Osteocyte (in vitro differentiated cells): ENCODE results near the gene PDIA5. TPM values are rescaled to one million over a fixed set of nuclear protein-coding genes. Genes with fewer than 3 reads are reported as not detected.

Source experiments
- DNase-seq: peaks from one replicate; pipeline ENCODE4 v3.0.0; 2021; ENCODE audit warnings: mixed read lengths; ENCODE audit not compliant: unreplicated experiment; ENCODE audit errors: extremely low spot score
- H3K27ac Mint-ChIP-seq: one replicate; pipeline ENCODE4 v1.8.0; 2021; ENCODE audit warnings: mild to moderate bottlenecking, mixed read lengths; ENCODE audit not compliant: unreplicated experiment
- H3K27me3 Mint-ChIP-seq: one replicate; pipeline ENCODE4 v1.8.0; 2021; ENCODE audit warnings: mixed read lengths; ENCODE audit not compliant: unreplicated experiment
- H3K36me3 Mint-ChIP-seq: one replicate; pipeline ENCODE4 v1.8.0; 2021; ENCODE audit warnings: mixed read lengths; ENCODE audit not compliant: unreplicated experiment
- H3K4me1 Mint-ChIP-seq: one replicate; pipeline ENCODE4 v1.8.0; 2021; ENCODE audit warnings: mixed read lengths; ENCODE audit not compliant: unreplicated experiment
- H3K4me3 Mint-ChIP-seq: one replicate; pipeline ENCODE4 v1.8.0; 2021; ENCODE audit warnings: mild to moderate bottlenecking, moderate library complexity, mixed read lengths; ENCODE audit not compliant: unreplicated experiment
- H3K9me3 Mint-ChIP-seq: one replicate; pipeline ENCODE4 v1.8.0; 2021; ENCODE audit warnings: mixed read lengths; ENCODE audit not compliant: unreplicated experiment
- total RNA-seq: library from RNA; stranded (reverse); gene quantifications from 2 replicates; pipeline ENCODE4 v1.2.1, GENCODE V29; 2021
- TF ChIP-seq, protein P1 (sequence below): fragments of 200-600 bp; sonication (generic); IDR thresholded peaks from 2 replicates; pipeline ENCODE4 v1.5.0; 2021; ENCODE audit warnings: antibody characterized with exemption, mild to moderate bottlenecking, moderate library complexity

Gene PDIA5
- total RNA-seq, 1 donor from 2014 or later: 35.5 TPM

DNA sequence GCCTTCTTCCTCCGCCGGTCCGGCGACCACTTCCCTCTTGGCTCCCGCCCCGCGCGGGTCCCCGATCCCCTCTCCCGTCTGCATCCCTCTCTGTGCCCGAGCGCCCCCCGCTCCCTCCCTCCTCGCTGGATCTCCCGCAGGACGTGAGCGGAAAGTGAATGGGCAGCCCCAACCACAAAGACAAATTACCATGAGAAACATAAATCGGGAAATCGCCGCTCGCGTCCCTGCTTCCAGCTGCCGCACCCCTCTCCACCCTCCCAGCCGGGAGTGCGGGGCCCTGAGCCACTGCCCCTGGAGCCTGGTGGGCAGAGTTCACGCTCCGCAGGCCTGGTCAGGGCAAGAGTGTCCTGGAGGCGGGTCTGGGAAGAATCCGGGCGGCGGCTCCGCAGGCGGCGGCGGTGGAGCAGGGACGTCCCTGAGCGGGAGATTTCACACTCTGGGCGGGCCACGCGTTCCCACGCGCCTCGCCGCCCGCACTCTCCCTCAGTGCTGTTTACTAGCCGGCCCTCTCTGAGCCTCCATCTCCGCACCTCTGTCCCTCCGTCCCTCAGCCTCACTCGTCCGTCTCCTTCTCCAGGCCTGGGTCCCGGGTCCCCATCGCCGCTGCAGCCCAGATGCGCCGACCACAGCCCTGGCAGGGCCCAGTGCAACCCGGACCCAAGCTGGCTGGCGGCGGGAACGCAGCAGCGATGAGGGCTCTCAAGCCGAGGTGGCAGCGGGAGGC is 40.1 kb upstream of the PDIA5 start:
- Mint-ChIP-seq H3K27me3 (peaks cover 67% of the 10 kb centered on the region), H3K4me3 (peak overlapping the region; percentile 77)
- no peak for DNase-seq

DNA sequence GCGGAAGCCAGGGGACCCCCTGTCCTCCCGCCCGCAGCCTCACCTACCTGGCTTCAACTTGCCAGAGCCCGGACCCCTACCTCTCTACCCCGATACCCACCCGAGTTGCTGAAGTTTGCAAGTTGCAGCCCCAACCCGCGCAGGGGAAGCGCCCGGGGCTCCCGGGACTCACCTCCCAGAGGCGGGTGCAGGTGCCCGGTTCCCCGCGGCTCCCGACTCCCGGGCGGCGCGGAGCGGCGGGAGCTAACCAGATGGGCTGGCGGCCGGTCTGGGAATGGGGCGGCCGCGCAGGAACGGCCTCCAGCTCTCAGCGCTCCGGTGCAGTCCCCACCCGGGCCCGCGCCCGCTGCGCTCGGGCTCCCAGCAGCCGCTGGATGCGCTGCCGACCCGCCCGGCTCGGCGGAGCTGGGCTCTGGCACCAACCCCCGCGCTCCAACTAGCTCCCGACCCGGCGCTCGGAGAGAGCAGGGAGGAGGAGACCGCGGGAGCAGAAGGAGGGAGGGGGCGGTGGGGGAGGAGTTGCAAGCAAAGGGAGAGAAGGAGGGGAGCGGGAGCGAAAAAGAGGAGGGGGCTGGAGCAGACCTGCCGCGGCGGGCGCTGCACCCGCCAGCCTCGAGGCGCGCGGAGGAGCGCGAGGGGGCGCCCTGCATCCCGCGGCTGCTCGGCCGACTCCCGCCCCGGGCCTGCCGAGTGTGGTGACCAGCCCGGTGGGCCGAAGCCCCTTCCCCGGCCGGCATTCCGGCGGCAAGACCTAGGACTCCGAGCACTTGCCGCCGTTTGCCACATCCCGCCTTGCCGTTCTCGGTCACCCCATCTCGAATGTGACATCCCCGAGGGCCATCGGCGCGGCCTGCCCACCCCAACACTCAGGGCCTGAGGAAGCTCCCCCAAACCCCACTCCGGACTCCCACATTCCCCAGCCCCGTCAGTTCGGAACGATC is 39.3 kb upstream of the PDIA5 start, which contains the start of gene SEMA5B:
SEMA5B (minus strand) TSS at position 472 of the 941 bp plus-strand sequence. CDS start 66,500 bp downstream, outside the sequence.
- Mint-ChIP-seq H3K27ac (no peak within 1 kb of the TSS), H3K36me3 (no peaks in the 10 kb centered on the region), H3K4me1 (peaks cover 18% of the 10 kb centered on the region), H3K27me3 (peaks cover 58% of the 10 kb centered on the region), H3K4me3 (peak within 1 kb of the TSS; percentile 77), H3K9me3 (no peaks in the 10 kb centered on the region)
- TF ChIP-seq, protein P1, sequence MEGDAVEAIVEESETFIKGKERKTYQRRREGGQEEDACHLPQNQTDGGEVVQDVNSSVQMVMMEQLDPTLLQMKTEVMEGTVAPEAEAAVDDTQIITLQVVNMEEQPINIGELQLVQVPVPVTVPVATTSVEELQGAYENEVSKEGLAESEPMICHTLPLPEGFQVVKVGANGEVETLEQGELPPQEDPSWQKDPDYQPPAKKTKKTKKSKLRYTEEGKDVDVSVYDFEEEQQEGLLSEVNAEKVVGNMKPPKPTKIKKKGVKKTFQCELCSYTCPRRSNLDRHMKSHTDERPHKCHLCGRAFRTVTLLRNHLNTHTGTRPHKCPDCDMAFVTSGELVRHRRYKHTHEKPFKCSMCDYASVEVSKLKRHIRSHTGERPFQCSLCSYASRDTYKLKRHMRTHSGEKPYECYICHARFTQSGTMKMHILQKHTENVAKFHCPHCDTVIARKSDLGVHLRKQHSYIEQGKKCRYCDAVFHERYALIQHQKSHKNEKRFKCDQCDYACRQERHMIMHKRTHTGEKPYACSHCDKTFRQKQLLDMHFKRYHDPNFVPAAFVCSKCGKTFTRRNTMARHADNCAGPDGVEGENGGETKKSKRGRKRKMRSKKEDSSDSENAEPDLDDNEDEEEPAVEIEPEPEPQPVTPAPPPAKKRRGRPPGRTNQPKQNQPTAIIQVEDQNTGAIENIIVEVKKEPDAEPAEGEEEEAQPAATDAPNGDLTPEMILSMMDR: peak; percentile 56
- DNase-seq: no peak

More for the DNA sequence above, 40.1 kb upstream of the PDIA5 start:
- Mint-ChIP-seq H3K4me1 (peaks cover 18% of the 10 kb centered on the region), H3K9me3 (no peaks in the 10 kb centered on the region), H3K36me3 (no peaks in the 10 kb centered on the region), H3K27ac (no peak overlapping the region)
- TF ChIP-seq, protein P1: no peak

DNA sequence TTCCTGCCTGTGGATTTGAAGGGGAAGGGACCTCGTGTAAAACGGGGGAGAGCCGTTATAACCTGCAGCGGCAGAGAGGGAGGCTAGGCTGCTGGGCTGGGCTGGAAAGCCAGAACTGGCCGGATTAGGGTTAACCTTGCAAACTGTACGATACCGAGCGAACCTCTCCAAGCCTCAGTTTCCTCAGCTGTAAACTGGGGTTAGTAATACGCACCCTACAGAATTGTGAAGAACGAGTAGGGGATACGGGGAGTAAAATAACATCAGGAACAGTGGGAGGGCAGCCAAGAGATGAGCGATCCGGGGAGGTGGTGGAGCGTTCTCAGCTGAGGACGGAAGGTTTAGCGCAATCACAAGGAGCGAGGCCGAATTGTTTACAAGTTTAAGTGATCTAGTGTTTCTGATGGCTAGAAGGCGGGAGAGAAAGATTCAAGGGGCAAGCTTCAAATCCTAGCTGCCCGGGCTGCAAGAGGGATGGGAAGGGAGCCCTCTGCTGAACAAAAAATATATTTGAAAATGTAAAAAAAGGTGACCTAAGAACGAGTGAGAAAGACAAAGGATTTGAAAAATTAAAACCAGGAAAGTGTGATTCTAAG is 38.5 kb upstream of the PDIA5 start:
- no peaks in the 10 kb centered on the region for H3K9me3 Mint-ChIP-seq
- H3K4me3 Mint-ChIP-seq: peak overlapping the region; percentile 75
- no peak overlapping the region for H3K27ac Mint-ChIP-seq
- DNase-seq: no peak
- TF ChIP-seq, protein P1: peak; percentile 74
- H3K36me3 Mint-ChIP-seq: no peaks in the 10 kb centered on the region
- H3K4me1 Mint-ChIP-seq: peaks cover 18% of the 10 kb centered on the region
- H3K27me3 Mint-ChIP-seq: peaks cover 55% of the 10 kb centered on the region

DNA sequence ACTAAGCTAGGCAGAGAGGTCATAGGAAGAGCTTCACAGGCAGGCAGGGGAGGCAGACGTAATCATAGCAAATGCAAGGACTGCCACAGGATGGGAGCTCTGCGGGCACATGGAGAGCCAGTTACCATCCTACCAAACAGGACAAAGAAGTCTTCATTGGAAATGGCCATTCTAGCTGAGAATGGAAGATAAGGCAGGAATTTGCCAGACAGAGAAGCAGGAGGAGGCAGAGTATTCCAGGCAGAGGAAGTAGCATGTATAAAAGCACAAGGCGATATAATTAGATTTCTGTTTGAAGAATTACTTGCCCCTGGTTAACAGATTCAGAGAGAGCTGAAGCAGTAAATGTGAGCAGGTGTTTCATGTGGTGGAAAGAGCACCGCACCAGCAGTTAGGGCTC is 35.8 kb upstream of the PDIA5 start:
- no peak for DNase-seq
- Mint-ChIP-seq H3K27me3 (peaks cover 38% of the 10 kb centered on the region), H3K36me3 (no peaks in the 10 kb centered on the region), H3K4me1 (peaks cover 18% of the 10 kb centered on the region), H3K4me3 (no peak overlapping the region), H3K9me3 (no peaks in the 10 kb centered on the region), H3K27ac (no peak overlapping the region)
- TF ChIP-seq, protein P1: no peak
